Suprapubic skin (tissue), 4 donors: ENCODE data around the gene USP37. TPM values are rescaled to one million over a fixed set of nuclear protein-coding genes. Genes with fewer than 3 reads are reported as not detected.

ENCODE experiments used
- DNase-seq, 2 donors: peaks; one replicate each; pipeline ENCODE4 v3.0.0-alpha.2; 2019; ENCODE audit warnings: low spot score in 2 of 2
- H3K27ac ChIP-seq: fragments of 200-600 bp; sonication (generic); one replicate; pipeline ENCODE4 v1.5.1; 2019
- H3K27me3 ChIP-seq: fragments of 200-600 bp; sonication (generic); one replicate; pipeline ENCODE4 v1.5.1; 2019
- H3K36me3 ChIP-seq: fragments of 200-600 bp; sonication (generic); one replicate; pipeline ENCODE4 v1.5.1; 2019
- H3K4me1 ChIP-seq: fragments of 200-600 bp; sonication (generic); one replicate; pipeline ENCODE4 v1.5.1; 2019
- H3K4me3 ChIP-seq: fragments of 200-600 bp; sonication (generic); one replicate; pipeline ENCODE4 v1.5.1; 2019; ENCODE audit warnings: mild to moderate bottlenecking
- H3K9me3 ChIP-seq: fragments of 200-600 bp; sonication (generic); one replicate; pipeline ENCODE4 v1.5.1; 2019
- CTCF ChIP-seq, 2 donors: fragments of 200-600 bp in 1 of 2; fragments of 450-650 bp in 1 of 2; sonication (generic) in 1 of 2; IDR thresholded peaks; one replicate each; pipeline ENCODE4 v1.5.1; 2016 to 2019; ENCODE audit warnings: antibody characterized with exemption in 2 of 2, mild to moderate bottlenecking in 1 of 2, moderate library complexity in 1 of 2
- EP300 ChIP-seq: sonication (generic); formaldehyde crosslinking; IDR thresholded peaks from one replicate; pipeline ENCODE4 v1.6.1; 2017; ENCODE audit warnings: antibody characterized with exemption
- POLR2A ChIP-seq, 2 donors: fragments of 450-650 bp; IDR thresholded peaks; one replicate each; pipeline ENCODE4 v1.6.1; 2017; ENCODE audit warnings: antibody characterized with exemption in 2 of 2, mild to moderate bottlenecking in 2 of 2, moderate library complexity in 2 of 2
- POLR2AphosphoS5 ChIP-seq, 3 donors: sonication (generic); formaldehyde crosslinking; IDR thresholded peaks; one replicate each; pipeline ENCODE4 v1.6.1; 2017; ENCODE audit warnings: antibody characterized with exemption in 3 of 3
- WGBS: methylation state at CpG from one replicate; pipeline ENCODE4 v1.1.5; 2018; 5-methylcytosine and 5-hydroxymethylcytosine counted together
- total RNA-seq, 4 donors: library from RNA; depleted of rRNA; stranded (reverse); fragments of >200 nt; gene quantifications; one replicate each; pipeline ENCODE4 v1.1.0, GENCODE V29; 2016

Gene USP37
- total RNA-seq, 4 donors from 2014 or later = 10.2 to 25.9 (median 20.5) TPM

GRCh38 chr2:218474527-218474926 lies 93.6 kb downstream of the USP37 start:
- Histone ChIP-seq H3K27ac (no peak overlapping the region), H3K9me3 (no peaks in the 10 kb centered on the region)
- DNase-seq = no peak

GRCh38 chr2:218472988-218473387 lies 95.2 kb downstream of the USP37 start:
- peaks cover 36% of the 10 kb centered on the region for H3K36me3 ChIP-seq
- DNase-seq = no peak
- no peaks in the 10 kb centered on the region for H3K4me1 ChIP-seq
- H3K4me3 ChIP-seq = no peak overlapping the region
- no peak for TF ChIP-seq EP300
- TF ChIP-seq POLR2A (IDR thresholded peaks at IDR 0.05) = no peak
- TF ChIP-seq CTCF (IDR thresholded peaks at IDR 0.05) = no peak
- no peak for TF ChIP-seq POLR2AphosphoS5 (IDR thresholded peaks at IDR 0.05)
- no peaks in the 10 kb centered on the region for H3K27me3 ChIP-seq
- H3K9me3 ChIP-seq = no peaks in the 10 kb centered on the region
- no peak overlapping the region for H3K27ac ChIP-seq

More at GRCh38 chr2:218474527-218474926, 93.6 kb downstream of the USP37 start:
- H3K4me3 ChIP-seq = no peak overlapping the region
- 78% methylated on average over 3 of the region's 3 CpGs for WGBS
- TF ChIP-seq POLR2A (IDR thresholded peaks at IDR 0.05) (no peak), CTCF (IDR thresholded peaks at IDR 0.05) (no peak), POLR2AphosphoS5 (IDR thresholded peaks at IDR 0.05) (no peak), EP300 (no peak)
- peaks cover 36% of the 10 kb centered on the region for H3K36me3 ChIP-seq
- H3K4me1 ChIP-seq = no peaks in the 10 kb centered on the region
- no peaks in the 10 kb centered on the region for H3K27me3 ChIP-seq

GRCh38 chr2:218471982-218472381 lies 96.2 kb downstream of the USP37 start:
- peaks cover 36% of the 10 kb centered on the region for H3K36me3 ChIP-seq
- H3K27me3 ChIP-seq = no peaks in the 10 kb centered on the region
- no peak overlapping the region for H3K4me3 ChIP-seq
- WGBS = 83% methylated on average over 5 of the region's 5 CpGs
- H3K9me3 ChIP-seq = no peaks in the 10 kb centered on the region
- no peak overlapping the region for H3K27ac ChIP-seq
- H3K4me1 ChIP-seq = no peaks in the 10 kb centered on the region
- TF ChIP-seq EP300 (no peak), POLR2AphosphoS5 (IDR thresholded peaks at IDR 0.05) (no peak), CTCF (IDR thresholded peaks at IDR 0.05) (no peak), POLR2A (IDR thresholded peaks at IDR 0.05) (no peak)
- no peak for DNase-seq

- Histone ChIP-seq H3K4me1 (no peaks in the 10 kb centered on the region), H3K27me3 (no peaks in the 10 kb centered on the region), H3K4me3 (no peak overlapping the region), H3K27ac (no peak overlapping the region), H3K36me3 (peaks cover 30% of the 10 kb centered on the region), H3K9me3 (no peaks in the 10 kb centered on the region)
- 93% methylated on average over 2 of the region's 2 CpGs for WGBS
- DNase-seq = no peak
- no peak for TF ChIP-seq POLR2AphosphoS5 (IDR thresholded peaks at IDR 0.05)
- TF ChIP-seq POLR2A (IDR thresholded peaks at IDR 0.05) = no peak
- TF ChIP-seq EP300 = no peak
- TF ChIP-seq CTCF (IDR thresholded peaks at IDR 0.05) = no peak
Observed at GRCh38 chr2:218471036-218471435, 97.1 kb downstream of the USP37 start.

GRCh38 chr2:218470448-218470847 lies 97.7 kb downstream of the USP37 start:
- WGBS = 0% methylated on average over 1 of the region's 1 CpG
- no peak overlapping the region for H3K27ac ChIP-seq
- H3K36me3 ChIP-seq = peaks cover 24% of the 10 kb centered on the region
- no peaks in the 10 kb centered on the region for H3K27me3 ChIP-seq
- DNase-seq = no peak
- TF ChIP-seq POLR2A (IDR thresholded peaks at IDR 0.05) = no peak
- no peak for TF ChIP-seq CTCF (IDR thresholded peaks at IDR 0.05)
- TF ChIP-seq EP300 = no peak
- no peak for TF ChIP-seq POLR2AphosphoS5 (IDR thresholded peaks at IDR 0.05)
- H3K9me3 ChIP-seq = no peaks in the 10 kb centered on the region
- H3K4me3 ChIP-seq = no peak overlapping the region
- H3K4me1 ChIP-seq = no peaks in the 10 kb centered on the region
